Measurements from ENCODE around the gene PCBD1.

The PCBD1 gene

DNA sequence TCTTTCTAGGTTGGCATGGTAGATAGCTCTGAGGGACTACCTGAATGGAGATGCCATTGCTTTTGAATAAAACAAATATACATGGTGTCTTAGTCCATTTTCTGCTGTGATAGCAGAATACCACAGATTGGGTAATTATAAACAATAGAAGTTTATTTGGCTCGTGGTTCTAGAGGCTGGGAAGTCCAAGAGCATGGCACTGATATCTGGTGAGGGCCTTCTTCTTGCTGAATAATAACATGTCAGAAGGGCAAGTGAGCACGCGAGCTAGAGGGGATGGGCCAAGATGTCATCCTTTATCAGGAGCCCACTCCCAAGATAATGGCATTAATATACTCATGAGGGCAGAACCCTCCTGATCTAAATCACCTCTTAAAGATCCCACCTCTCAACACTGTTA, 50.7 kb downstream of the PCBD1 start:
- DNase-seq = no peak

DNA sequence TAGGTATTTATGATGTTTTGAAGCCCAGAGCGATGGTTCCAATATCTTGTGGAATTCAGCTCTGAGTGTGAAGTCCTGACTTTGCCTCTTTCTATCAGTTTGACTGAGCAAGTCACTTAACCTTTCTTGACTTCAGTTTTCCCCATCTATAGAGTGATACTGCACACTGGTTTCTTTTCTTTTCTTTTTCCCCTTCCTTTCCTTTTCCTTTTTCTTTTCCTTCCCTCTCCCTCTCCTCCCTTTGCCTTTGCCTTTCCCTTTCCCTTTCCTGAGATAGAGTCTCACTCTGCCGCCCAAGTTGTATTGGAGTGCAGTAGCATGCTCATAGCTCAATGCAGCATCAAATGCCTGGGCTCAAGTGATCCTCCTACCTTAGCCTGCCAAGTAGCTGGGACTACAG, 52.0 kb downstream of the PCBD1 start:
- no peak for DNase-seq

DNA sequence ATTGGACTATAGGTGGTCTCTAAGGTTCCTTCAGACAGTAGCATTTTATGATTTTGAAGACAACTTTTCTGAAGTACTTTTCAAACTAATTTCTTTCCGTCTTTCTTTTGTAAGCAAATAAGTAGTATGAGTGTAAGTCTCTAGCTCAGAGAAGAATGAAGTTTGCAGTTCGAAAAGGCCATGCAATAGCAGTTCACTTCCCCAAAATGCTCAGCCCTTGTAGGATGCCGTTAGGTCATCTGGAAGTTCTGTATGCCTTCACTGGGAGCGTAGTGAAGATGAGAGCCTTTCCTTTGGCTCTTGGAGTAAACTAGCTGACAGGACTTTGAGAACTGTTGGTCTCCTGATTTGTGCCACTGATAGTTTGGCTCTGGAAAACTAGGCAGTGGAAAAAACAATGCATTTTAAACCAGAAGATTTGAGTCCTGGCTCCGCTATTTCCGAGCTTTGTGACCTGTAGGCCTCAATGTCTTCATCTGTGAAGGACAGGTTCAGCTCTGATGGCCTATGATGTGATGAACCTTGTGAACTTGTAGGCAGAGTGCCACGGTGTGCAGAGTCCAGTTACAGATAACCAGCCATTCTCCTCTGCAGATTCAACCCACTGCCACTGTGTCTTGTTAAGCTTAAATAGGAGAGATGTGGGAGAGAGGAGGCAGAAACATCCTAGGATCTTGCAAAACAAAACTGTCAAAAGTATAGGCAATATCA, 53.8 kb downstream of the PCBD1 start:
- DNase-seq = no peak

DNA sequence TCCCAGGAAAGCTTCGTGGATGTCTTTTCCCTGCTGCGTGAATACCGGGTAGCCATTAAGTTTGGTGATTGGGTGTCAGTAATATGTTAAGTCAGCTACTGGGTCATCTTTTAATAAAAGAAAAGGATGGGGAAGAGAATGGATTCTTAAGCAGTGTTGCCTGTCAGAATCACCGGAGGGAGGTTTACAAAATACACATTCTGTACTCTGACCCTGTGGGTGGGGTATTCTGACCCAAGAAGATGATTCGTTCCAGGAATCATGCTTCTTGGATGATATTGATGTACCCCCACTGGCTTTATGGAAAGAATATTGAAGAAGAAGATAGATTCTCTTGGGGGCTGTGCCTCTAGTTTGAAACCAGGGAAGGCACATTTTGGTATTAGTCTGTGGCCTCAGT, 54.3 kb downstream of the PCBD1 start:
- no peak for DNase-seq

DNA sequence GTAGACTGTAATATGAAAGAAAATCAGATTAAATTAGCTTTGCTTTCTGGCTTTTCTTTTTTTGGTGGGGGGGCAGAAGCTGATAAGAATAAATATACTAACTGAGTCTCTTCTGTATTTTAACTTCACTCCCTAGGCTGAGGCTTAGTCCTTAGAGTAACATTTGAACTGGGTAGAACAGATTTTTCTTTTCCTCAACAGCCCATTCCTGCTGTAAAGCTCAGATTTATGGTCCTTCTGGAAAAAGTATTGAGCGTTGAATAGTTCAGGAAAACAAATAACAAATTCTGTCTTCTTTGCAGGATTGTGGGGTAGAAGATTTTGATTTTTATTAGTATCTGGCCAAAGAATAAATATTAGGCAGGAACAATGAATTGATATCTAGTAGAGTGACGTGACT, 54.8 kb downstream of the PCBD1 start:
- DNase-seq = no peak
